ENCODE measurements around the gene VIM.

VIM gene

GRCh38 chr10:17276756-17277424 lies 48.8 kb downstream of the VIM start:
- TF ChIP-seq, protein P1, sequence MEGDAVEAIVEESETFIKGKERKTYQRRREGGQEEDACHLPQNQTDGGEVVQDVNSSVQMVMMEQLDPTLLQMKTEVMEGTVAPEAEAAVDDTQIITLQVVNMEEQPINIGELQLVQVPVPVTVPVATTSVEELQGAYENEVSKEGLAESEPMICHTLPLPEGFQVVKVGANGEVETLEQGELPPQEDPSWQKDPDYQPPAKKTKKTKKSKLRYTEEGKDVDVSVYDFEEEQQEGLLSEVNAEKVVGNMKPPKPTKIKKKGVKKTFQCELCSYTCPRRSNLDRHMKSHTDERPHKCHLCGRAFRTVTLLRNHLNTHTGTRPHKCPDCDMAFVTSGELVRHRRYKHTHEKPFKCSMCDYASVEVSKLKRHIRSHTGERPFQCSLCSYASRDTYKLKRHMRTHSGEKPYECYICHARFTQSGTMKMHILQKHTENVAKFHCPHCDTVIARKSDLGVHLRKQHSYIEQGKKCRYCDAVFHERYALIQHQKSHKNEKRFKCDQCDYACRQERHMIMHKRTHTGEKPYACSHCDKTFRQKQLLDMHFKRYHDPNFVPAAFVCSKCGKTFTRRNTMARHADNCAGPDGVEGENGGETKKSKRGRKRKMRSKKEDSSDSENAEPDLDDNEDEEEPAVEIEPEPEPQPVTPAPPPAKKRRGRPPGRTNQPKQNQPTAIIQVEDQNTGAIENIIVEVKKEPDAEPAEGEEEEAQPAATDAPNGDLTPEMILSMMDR (IDR thresholded peaks at IDR 0.05; ENCODE audit: low read depth, low read length, missing control alignments) = no peak
- Histone ChIP-seq H3K27me3 (replicated peaks) (no peaks in the 10 kb centered on the region), H3K36me3 (replicated peaks) (no peaks in the 10 kb centered on the region), H3K27ac (no peak overlapping the region), H3K4me3 (ENCODE audit: low read depth, low read length) (no peak overlapping the region)
- no peak for DNase-seq
- in situ Hi-C loops (cut with HindIII; ENCODE audit: low pct_ligation_motif_present, low sequenced_read_pairs) = no loop called here

DNA sequence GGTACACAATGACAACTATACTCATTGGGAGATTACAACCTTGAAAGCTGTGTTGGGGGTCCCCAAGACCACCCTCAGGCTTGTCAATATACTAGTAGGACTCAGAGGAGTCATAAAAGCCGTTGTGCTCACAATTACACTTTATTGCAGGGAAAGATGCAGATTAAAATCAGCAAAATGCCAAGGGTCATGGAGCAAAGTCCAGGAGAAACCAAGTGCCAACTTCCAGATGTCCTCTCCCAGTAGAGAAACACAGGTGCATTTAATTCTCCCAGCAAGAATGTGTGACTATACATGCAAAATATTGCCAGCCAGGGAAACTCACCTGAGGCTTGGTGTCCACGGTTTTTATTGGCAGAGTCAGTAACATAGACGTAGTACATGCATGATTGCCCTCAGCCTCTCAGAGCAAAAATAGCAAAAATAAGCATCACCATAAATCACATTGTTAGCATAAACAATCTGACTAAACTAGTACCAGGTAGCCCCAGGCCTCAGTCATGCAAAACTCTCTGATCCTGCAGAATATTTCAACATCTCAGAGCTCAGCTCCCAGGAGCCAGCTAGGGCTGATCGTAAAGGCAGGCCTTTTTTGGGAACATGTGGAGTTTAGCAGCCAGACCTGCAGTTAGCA lies 50.7 kb downstream of the VIM start:
- no peaks in the 10 kb centered on the region for H3K27me3 ChIP-seq (replicated peaks)
- H3K27ac ChIP-seq = no peak overlapping the region
- in situ Hi-C loops (cut with HindIII; ENCODE audit: low pct_ligation_motif_present, low sequenced_read_pairs) = no loop called here
- TF ChIP-seq, protein P1 (IDR thresholded peaks at IDR 0.05; ENCODE audit: low read depth, low read length, missing control alignments) = no peak
- H3K36me3 ChIP-seq (replicated peaks) = no peaks in the 10 kb centered on the region
- no peak for DNase-seq
- no peak overlapping the region for H3K4me3 ChIP-seq (ENCODE audit: low read depth, low read length)

GRCh38 chr10:17282311-17282710 lies 54.3 kb downstream of the VIM start:
- peaks cover 1% of the 10 kb centered on the region for H3K27me3 ChIP-seq (replicated peaks)
- no peak overlapping the region for H3K27ac ChIP-seq
- TF ChIP-seq, protein P1 (IDR thresholded peaks at IDR 0.05; ENCODE audit: low read depth, low read length, missing control alignments) = no peak
- in situ Hi-C loops (cut with HindIII; ENCODE audit: low pct_ligation_motif_present, low sequenced_read_pairs) = no loop called here
- H3K36me3 ChIP-seq (replicated peaks) = no peaks in the 10 kb centered on the region
- no peak for DNase-seq
- no peak overlapping the region for H3K4me3 ChIP-seq (ENCODE audit: low read depth, low read length)

DNA sequence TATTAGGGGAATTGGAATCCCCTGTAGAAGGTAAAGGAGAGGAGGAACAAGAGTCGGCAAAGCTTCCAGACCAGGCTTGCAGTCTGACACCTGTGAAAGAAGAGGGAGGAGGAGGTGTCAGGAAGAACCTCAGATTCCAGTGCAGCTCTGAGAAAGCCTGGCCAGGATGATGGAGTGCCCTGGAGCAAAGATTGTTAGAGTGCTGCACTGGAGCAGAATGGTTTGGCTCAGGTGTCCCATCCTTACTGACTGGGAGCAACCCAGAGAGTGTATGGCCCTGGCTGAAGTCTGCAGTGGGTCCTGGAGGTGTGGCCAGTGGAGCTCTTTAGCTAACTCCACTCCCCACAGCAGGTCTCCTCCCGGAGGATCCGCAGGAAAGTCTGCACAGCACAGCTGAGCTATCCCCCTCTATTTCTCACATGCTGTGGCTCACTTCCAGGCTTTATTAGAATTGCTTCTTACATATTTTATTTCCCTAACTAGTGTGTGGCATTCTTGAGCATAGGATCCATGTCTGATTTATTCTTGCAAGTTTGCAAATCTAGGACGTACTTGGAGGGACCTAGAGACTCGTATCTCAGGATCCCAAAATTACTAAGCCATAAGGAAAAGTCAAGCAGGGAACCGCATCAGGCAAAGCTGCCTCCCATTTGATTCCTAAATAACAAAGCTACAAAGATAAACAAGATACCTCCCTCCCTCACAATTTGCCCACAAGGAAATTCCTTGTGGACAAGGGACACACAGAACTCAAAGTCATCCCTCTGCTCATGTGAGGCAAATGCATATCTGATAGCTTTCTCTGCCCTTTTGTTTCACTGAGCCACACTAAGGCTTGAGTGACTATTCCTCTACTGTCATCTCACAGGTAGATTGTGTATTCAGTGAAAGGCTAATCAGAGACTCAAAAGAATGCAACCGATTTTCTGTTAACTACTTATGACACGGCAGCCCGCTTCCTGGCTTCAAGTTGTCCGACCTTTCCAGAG lies 58.8 kb downstream of the VIM start:
- in situ Hi-C loops (cut with HindIII; ENCODE audit: low pct_ligation_motif_present, low sequenced_read_pairs) = no loop called here

More for the DNA sequence above, 58.8 kb downstream of the VIM start:
- DNase-seq = no peak
- Histone ChIP-seq H3K36me3 (replicated peaks) (no peaks in the 10 kb centered on the region), H3K27ac (no peak overlapping the region), H3K4me3 (ENCODE audit: low read depth, low read length) (no peak overlapping the region), H3K27me3 (replicated peaks) (peaks cover 1% of the 10 kb centered on the region)
- TF ChIP-seq, protein P1 (IDR thresholded peaks at IDR 0.05; ENCODE audit: low read depth, low read length, missing control alignments) = no peak
